ENCODE measurements around the gene RAF1.
A peak's percentile ranks its signal among the peaks of the same experiment; 100 is the strongest.
"Not testable (repeated sequence)": the region's sequence is repeated elsewhere in the genome, so short reads cannot be mapped to it uniquely, and the experiment has no call there.

The RAF1 gene

GRCh38 chr3:12663936-12664908, at the start of gene RAF1:
Gene RAF1, minus strand, starts transcription at chr3:12664117. Its CDS starts 45,396 bp downstream, at chr3:12618721.
- peak; percentile 95 for DNase-seq (ENCODE audit: low read depth, low spot score)

- DNase-seq (ENCODE audit: low read depth, low spot score), result no peak
These were observed 46.1 kb upstream of the RAF1 start for GRCh38 chr3:12710062-12710461.

- DNase-seq (ENCODE audit: low read depth, low spot score), result no peak
These were observed 45.4 kb upstream of the RAF1 start for GRCh38 chr3:12709334-12709733.

GRCh38 chr3:12708584-12709192, 44.8 kb upstream of the RAF1 start:
- no peak for DNase-seq (ENCODE audit: low read depth, low spot score)

- DNase-seq (ENCODE audit: low read depth, low spot score), result no peak
These were observed 43.5 kb upstream of the RAF1 start for GRCh38 chr3:12707449-12707848.

GRCh38 chr3:12706504-12707253, 42.8 kb upstream of the RAF1 start:
- peak; percentile 24 for DNase-seq (ENCODE audit: low read depth, low spot score)

DNA sequence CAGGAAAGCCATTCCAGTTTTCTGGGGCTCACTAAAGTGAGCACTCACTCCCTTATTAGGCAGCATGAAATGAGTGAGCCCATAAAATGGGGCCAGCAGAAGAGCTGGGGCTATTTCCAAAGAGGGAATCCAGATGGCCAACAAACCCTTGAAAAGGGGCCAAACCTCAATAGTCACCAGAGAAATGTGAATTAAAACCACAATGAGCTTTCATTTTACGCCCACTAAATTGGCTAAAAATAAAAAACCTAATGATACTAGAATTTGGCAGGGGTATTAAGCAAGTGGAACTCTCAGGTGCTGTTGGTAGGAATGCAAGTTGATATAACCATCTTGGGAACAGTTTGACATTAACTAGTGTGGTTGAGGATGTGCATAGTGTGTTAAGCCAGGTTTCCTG, 42.1 kb upstream of the RAF1 start:
- DNase-seq (ENCODE audit: low read depth, low spot score), result no peak

- no peak for DNase-seq (ENCODE audit: low read depth, low spot score)
These were observed 41.5 kb upstream of the RAF1 start for GRCh38 chr3:12705374-12705926.

GRCh38 chr3:12702501-12702900, 38.6 kb upstream of the RAF1 start:
- no peak for DNase-seq (ENCODE audit: low read depth, low spot score)

DNA sequence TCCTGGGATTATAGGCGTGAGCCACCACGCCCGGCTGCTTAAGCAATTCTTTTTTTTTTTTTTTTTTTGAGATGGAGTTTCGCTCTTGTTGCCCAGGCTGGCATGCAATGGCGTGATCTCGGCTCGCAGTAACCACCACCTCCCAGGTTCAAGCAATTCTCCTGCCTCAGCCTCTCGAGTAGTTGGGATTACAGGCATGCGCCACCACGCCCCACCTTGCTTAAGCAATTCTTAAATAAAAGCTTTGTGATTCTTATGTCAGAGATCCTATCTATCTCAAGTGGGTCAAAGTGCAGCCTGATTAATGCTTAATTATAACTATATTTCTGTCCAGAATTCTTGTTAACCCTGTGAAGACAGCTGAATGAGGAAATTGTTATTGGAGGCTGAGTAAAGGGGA, 37.7 kb upstream of the RAF1 start:
- not testable (repeated sequence) for DNase-seq (ENCODE audit: low read depth, low spot score)

- no peak for DNase-seq (ENCODE audit: low read depth, low spot score)
These were observed 36.9 kb upstream of the RAF1 start for GRCh38 chr3:12700800-12701199.

GRCh38 chr3:12695916-12696315, 32.0 kb upstream of the RAF1 start:
- no peak for DNase-seq (ENCODE audit: low read depth, low spot score)

- DNase-seq (ENCODE audit: low read depth, low spot score), result no peak
These were observed 31.2 kb upstream of the RAF1 start for GRCh38 chr3:12695112-12695511.

GRCh38 chr3:12692444-12692843, 28.5 kb upstream of the RAF1 start:
- no peak for DNase-seq (ENCODE audit: low read depth, low spot score)

DNA sequence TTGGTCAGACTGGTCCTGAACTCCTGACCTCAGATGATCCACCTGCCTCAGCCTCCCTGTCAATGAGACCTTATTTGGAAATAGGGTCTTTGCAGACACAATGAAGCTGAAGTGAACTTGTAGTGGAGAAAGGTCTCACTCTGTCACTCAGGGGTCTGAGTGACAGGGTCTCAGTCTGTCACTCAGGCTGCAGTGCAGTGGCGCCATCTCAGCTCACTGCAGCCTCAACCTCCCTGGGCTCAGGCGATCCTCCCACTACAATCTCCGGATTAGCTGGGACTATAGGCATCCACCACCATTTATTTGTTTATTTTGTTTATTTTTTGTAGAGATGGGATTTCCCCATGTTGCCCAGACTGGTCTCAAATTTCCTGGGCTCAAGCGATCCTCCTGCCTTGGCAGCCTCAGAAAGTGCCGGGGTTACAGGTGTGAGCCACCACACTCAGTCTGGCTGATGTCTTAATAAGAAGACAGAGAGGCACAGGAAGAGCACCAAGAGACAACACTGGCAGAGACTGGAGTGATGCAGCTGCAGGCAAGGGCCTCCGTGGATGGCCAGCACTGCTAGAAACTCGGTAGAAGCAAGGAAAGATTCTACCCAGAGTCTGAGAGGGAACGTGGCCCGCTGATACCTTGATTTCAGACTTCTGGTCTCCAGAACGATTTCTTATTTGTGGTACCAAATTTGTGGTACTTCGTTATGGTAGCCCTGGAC, 26.2 kb upstream of the RAF1 start:
- DNase-seq (ENCODE audit: low read depth, low spot score), result no peak

DNA sequence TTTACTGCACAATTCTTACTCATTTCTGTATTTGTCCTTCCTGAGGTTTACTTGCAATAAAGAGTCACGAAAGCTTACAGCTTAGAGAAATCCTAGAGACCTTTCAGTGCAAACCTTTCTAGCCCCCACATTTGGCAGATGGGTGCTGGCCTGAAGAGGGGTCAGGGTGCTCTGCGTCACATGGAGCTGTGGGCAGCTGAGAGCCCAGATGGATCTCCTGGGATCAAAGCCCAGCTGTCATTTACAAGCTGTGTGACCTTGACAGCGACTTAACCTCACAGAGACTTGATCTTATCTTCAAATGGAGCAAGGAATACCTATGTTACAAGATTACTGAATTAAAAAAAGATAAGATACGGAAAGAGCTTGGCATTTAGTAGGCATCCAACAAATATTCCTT, 24.0 kb upstream of the RAF1 start:
- no peak for DNase-seq (ENCODE audit: low read depth, low spot score)

GRCh38 chr3:12686096-12686495, 22.2 kb upstream of the RAF1 start:
- no peak for DNase-seq (ENCODE audit: low read depth, low spot score)

DNA sequence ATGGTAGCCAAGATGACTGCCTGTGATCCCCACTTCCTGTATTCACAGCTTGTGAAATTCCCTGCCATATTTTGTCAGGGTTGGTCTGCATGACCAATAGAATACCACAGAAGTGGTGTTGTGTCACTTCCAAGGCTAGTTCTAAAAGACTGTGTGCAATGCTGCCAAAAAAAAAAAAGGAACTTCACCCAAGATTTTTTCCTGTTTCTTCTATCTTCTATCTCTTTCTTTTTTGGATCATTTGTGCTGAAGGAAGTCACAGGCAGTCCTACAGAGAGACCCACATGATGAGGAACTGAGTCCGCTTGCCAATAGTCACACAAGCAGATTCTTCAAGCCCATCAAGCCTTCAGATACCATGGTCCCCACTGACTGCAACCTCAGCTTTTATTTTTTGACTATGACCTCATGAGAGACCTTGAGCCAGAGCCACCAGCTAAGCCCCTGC, 18.1 kb upstream of the RAF1 start:
- no peak for DNase-seq (ENCODE audit: low read depth, low spot score)

GRCh38 chr3:12681089-12681942, 17.4 kb upstream of the RAF1 start:
- DNase-seq (ENCODE audit: low read depth, low spot score), result no peak

DNA sequence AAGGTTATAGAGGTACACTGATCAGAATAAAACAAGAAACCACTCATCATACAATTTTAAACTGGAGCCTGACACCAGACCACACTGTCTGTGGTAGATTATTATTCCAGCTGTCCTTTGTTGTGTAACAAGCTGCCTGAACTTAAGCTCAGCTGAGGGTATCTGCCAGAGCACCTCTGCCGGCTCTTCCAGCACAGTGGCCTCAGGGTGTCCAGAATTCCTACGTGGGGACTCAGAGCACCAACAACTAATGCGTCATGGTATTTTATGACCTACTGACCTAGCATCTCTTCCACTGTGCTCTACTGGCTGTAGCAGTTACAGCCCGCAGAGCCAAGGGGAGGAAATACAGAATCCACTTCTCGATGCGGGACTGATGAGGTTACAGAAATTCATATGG, 15.6 kb upstream of the RAF1 start:
- DNase-seq (ENCODE audit: low read depth, low spot score), result peak; percentile 78
